Mucosa of descending colon (tissue), 3 donors: Measurements from ENCODE around the gene RCAN2. TPM values are rescaled to one million over a fixed set of nuclear protein-coding genes. Genes with fewer than 3 reads are reported as not detected.

Source experiments
- ATAC-seq: fragments of 200-7000 bp; cut with Tn5 transposase; one replicate; pipeline ENCODE4 v1.9.1; 2020; ENCODE audit warnings: mild to moderate bottlenecking, moderate library complexity
- DNase-seq, 3 donors: peaks; one replicate each; pipeline ENCODE4 v3.0.0-alpha.2; 2020
- H3K36me3 ChIP-seq: fragments of 200-600 bp; one replicate; pipeline ENCODE4 v1.8.0; 2021; ENCODE audit warnings: low read depth, mild to moderate bottlenecking
- H3K4me1 ChIP-seq: fragments of 200-600 bp; one replicate; pipeline ENCODE4 v1.8.0; 2021; ENCODE audit warnings: low read depth, mild to moderate bottlenecking
- H3K4me3 ChIP-seq: fragments of 200-600 bp; one replicate; pipeline ENCODE4 v1.8.0; 2021; ENCODE audit warnings: mild to moderate bottlenecking
- H3K9me3 ChIP-seq: fragments of 200-600 bp; one replicate; pipeline ENCODE4 v1.8.0; 2021; ENCODE audit warnings: mild to moderate bottlenecking
- CTCF ChIP-seq: fragments of 200-600 bp; IDR thresholded peaks from one replicate; pipeline ENCODE4 v1.8.0; 2022; ENCODE audit warnings: antibody characterized with exemption, mild to moderate bottlenecking
- intact Hi-C, 2 donors: fragments of 100-400 bp; cut with DNase I in 1 of 2; cut with micrococcal nuclease in 1 of 2; formaldehyde crosslinking; loops; one replicate each; pipeline versions ENCODE4 v1.11.0 to v1.11.1; 2022; cut with DNase I, micrococcal nuclease
- total RNA-seq, 3 donors: library from RNA; stranded (reverse); fragmentation: NEBNext Ultra II Directional in 2 of 3; extraction: Animal tissue kit (Norgen Biotek cat#: 25700) in 2 of 3; gene quantifications; one replicate each; pipeline versions ENCODE4 v1.2.1 to v1.2.4, GENCODE V29; 2021 to 2023
- donor health status: DM: no; HTN: no; CAD: no; lungs with moderate emphysema.
- donor health status: DM: no; HTN: no; CAD: no.
- donor health status: DM: no; HTN: yes; CAD: no.

RCAN2 gene
- total RNA-seq, 3 donors from 2014 or later, result 5.1 to 6.6 (median 6.1) TPM

GRCh38 chr6:46221222-46221793 is 269.9 kb downstream of the RCAN2 start:
- DNase-seq (peak in 1 of 3 donors; percentile 38), ATAC-seq (peak; percentile 84)
- H3K36me3 ChIP-seq, result no peaks in the 10 kb centered on the region
- intact Hi-C loops, result loop anchor here in 1 of 2 donors (5.0 kb wide), 1 partner anchor 191 kb away; no protein-coding TSS in a partner anchor
- no peaks in the 10 kb centered on the region for H3K9me3 ChIP-seq
- H3K4me3 ChIP-seq, result no peak overlapping the region
- peak; percentile 50 for TF ChIP-seq CTCF
- no peaks in the 10 kb centered on the region for H3K4me1 ChIP-seq

GRCh38 chr6:46220352-46221221 is 270.7 kb downstream of the RCAN2 start:
- no peaks in the 10 kb centered on the region for H3K4me1 ChIP-seq
- peak; percentile 48 for ATAC-seq
- no peaks in the 10 kb centered on the region for H3K9me3 ChIP-seq
- no peak overlapping the region for H3K4me3 ChIP-seq
- TF ChIP-seq CTCF, result no peak
- DNase-seq, result no peak
- H3K36me3 ChIP-seq, result no peaks in the 10 kb centered on the region
- intact Hi-C loops, result loop anchor here in 1 of 2 donors (5.0 kb wide), 1 partner anchor 192 kb away; no protein-coding TSS in a partner anchor

DNA sequence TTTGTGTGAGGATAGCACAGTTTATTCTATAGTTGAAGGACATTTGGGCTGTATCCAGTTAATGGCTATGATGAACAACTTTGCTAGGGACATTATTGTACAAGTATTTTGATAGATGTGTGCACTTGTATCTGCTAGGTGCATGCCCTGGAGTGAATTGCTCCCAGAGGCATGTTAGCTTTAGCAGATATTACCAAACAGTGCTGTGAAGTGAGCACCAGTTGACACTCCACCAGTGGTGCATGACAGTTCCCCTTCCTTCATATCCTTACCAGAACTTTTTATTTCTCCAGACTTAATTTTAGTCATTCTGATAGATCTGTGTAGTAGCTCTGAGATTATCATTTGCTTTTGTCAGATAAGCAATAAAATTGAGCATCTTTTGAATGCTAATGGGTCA is 271.6 kb downstream of the RCAN2 start:
- Histone ChIP-seq H3K9me3 (no peaks in the 10 kb centered on the region), H3K4me1 (no peaks in the 10 kb centered on the region), H3K4me3 (no peak overlapping the region), H3K36me3 (no peaks in the 10 kb centered on the region)
- no peak for ATAC-seq
- TF ChIP-seq CTCF, result no peak
- intact Hi-C loops, result loop anchor here in 1 of 2 donors (5.0 kb wide), 1 partner anchor 193 kb away; no protein-coding TSS in a partner anchor
- no peak for DNase-seq

- Histone ChIP-seq H3K4me1 (no peaks in the 10 kb centered on the region), H3K4me3 (no peak overlapping the region), H3K36me3 (no peaks in the 10 kb centered on the region), H3K9me3 (no peaks in the 10 kb centered on the region)
- no peak for DNase-seq
- no peak for ATAC-seq
- intact Hi-C loops, result no loop called here
- no peak for TF ChIP-seq CTCF
Observed at GRCh38 chr6:46218457-46218856, 272.8 kb downstream of the RCAN2 start.

- intact Hi-C loops, result no loop called here
- DNase-seq (no peak), ATAC-seq (peak; percentile 26)
- Histone ChIP-seq H3K4me1 (no peaks in the 10 kb centered on the region), H3K36me3 (no peaks in the 10 kb centered on the region), H3K9me3 (no peaks in the 10 kb centered on the region), H3K4me3 (no peak overlapping the region)
- no peak for TF ChIP-seq CTCF
Observed at GRCh38 chr6:46217671-46218131, 273.5 kb downstream of the RCAN2 start.
